Stimulated activated CD4-positive, alpha-beta T cell treated with anti-CD3 and anti-CD28 coated beads, TNF-alpha, amount 100 ng/mL, for 24 hours (primary cell): ENCODE measurements around the gene PRDM2.

ENCODE experiments used
- DNase-seq, 3 experiments: peaks; one replicate each; pipeline ENCODE4 v3.0.0-alpha.2; 2020; ENCODE audit warnings: low read depth in 3 of 3

The PRDM2 gene

DNA sequence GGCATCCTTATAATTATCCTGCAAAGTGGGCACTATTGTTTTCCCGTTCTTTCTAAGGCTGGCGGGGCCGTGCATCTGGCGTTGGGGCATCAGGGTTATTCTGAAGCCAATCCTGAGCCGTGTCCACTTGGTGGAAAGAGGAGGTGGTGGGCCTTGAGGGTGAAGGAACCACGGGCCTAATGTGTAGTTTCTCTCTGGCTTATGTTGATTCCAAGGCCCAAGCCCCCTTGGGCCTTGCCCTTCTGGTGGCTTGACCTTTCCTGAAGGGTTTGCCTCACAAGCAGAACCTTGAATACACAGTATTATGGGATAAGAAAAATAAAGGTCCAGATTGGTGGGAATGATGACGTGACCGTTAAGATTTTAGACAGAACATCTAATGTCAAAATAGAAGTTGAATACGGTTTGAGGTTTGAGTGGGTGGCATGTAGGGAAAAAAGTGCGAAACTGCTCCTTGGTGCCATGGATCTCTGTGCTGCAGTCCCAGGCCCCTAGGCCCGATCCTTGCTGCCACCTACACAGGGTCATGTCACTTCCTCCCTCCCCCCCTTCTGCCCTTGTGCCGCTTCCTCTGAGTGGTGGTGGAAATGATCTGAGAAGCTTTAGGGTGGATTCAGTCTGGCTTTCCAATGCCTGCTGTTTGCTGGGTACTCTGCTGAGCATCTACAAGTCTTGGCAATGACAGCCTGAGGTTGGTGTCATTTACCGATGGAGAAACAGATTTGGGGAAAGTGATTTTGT, 90.5 kb downstream of the PRDM2 start:
- DNase-seq: no peak

DNA sequence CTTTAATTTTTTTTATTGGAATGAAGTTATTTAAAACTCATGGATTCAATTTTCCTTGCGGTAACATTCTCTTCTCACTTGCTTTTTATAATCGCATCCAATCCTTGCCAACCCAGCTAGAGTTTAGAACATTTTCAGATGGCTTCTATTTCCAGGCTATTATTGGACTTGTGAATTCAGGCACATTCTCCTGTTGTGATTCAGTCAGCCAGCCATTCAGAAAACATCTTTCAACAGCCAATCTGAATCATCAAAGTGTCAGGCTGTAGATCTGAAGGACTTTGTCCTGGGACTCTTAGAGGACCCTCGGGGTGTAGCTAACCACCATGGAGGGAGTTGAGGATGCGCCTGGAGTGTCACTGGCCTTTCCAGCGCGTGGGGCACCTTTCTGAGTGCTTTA, 92.4 kb downstream of the PRDM2 start:
- DNase-seq: no peak

DNA sequence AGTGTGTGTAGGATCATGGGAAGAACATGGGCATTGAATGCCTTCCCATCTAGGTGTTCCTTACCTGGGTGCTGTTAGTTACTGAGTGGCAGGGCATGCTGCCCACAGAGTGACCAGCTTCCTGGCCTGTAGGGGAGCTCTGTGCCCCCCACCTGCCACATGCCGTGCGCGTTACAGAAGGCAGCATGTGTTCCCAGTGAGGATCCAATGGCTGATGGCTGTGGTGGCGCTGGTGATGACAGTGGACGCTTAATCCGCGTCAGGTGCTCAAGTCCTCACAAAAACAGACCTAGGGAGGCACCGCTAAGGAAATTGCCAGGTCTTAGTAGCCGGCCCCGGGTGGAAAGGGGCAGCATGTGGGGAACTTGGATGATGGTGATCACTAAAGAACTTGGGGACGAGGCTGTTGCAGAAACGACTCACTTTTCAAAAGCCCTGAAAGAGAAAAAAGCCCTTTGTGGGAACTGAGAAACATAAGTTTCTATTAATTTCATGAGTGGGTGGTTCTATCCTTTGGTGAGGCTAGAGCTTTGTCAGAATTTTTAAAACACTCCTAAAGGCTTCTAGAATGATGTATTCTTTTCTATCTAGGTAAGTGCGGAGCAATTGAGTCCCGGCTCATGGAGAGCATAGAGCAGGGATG, 93.2 kb downstream of the PRDM2 start:
- DNase-seq: no peak

DNA sequence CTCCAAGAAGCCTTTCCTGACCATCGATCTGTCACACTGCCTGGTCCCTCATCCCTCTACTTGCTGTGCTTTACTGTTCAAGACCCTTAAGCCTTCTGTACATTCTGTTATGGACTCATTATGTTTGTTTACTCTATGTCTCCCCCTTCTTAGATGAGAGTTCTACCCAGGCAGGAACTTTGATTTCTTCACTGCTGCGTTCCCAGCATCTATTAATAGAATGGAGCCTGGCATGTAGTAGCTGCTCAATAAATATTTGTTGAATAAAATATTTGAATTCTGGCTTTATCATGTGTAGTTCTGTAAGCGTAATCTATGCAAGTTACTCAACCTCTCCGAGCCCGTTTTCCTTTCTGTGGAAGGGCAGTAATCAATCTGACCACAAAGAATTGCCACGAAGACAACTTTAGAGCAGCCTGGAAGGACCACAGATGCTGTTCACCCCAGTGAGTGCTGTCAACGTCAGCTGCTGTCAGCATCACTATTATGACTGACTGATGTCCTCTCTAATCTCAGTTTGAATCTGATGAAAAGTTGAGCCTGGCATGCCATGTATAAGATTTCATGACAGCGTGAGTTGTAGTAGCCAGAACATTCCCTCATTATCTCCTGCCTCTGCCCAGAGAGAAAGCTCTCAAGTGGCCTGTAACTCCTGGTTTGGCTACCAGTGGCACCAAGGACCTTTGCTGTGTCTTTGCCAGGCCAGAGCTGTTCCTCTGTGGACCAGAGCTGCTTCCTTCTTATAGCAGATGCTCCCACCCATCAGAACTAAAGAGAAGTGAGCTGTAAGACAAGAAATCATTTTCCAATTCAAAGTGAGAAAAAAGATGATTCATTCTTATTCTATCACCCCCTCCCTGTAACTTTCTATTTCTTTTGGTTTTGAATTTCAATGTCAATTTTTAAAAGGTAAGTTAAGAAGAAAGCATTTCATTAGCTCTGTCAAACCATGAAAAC, 94.5 kb downstream of the PRDM2 start:
- DNase-seq: no peak

DNA sequence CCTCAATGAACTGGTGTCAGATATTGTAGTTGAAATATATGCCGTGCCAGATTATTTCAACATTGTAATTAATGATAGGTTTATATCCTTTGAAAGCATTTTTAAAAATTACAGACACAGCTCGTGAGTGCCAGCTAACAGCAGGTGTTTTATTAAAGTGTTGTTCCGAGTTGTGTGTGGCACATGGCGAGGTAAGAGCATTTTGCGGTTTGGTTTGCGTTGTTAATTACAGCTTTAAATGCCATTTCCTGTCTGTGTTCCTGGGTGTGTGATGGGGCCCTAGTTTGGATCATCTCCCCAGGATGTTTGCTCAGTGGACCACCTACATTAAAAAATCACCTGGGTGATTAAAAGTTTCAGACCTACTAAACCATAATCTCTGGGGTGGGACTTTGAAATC, 97.4 kb downstream of the PRDM2 start:
- DNase-seq: no peak

DNA sequence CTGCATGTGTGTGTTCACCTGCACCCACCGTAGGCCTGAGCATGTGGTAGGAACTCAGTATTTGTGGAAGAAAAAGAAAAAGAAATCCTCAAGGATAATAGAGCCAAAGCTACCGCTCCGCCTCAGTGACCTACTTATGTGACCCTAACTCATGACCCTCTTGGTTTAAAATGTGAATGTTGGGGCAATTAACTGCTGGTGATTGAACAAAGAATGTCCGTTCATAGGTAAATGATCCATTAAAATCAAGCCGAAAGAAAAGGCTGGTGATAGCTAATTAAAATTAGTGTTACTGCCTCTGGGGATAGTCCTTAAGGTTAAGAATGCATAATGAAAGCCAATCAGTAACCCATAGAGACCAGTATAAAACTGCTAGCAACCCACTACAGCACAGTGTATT, 98.1 kb downstream of the PRDM2 start:
- DNase-seq: no peak

DNA sequence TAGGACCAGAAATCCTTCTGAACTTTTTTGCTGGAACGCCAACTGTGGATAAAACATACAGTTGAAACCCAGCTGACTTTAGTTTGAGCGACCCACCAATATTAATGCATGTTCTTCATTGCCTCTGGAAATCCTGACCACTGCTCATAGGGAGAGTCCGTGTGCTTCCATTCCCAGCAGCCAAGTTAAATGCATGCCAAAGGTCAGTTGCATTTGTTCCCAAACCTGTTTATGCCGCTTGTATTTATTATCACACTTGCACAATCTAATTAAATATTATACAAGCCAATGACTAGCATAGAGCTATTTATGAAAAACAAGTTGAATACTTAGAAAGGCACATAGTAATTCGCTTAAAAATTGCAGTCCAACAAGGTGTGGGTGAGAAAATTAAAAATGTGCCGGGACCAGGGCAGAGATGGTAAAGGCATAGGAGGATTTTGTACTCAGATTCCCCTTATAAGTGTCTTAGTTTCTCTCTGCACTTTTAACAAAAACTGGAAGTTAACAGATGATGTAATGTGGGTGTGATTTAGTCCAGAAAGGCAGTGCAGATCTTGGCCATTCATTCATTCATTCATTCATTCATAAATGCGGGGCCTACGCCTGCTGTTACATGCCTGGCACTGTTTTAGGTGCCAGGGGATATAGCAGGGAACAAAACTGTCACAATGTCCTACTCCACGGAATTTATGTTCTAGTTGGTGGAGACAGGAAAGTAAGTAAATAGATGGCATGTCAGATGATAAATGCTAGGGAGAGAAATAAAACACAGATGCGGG, 99.7 kb downstream of the PRDM2 start:
- no peak for DNase-seq

DNA sequence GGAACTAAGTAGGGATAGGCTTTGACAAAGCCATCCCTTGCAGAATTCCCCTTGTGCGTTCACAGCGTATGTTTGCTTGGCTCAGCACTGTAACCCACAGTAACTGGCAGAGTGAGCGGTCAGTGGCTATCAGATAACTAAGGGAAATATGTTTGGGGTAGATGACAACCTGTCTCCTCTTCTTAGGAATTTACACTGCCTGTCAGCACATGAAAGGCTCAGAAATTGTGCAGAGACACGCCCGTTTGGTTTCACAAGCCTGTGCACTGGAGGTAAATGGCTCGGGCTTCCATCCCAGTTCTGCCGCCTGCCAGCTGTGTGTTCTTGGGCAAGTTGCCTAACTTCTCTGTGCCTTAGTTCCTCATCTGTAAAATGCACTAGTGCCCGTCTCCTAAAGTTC, 101.2 kb downstream of the PRDM2 start:
- no peak for DNase-seq

DNA sequence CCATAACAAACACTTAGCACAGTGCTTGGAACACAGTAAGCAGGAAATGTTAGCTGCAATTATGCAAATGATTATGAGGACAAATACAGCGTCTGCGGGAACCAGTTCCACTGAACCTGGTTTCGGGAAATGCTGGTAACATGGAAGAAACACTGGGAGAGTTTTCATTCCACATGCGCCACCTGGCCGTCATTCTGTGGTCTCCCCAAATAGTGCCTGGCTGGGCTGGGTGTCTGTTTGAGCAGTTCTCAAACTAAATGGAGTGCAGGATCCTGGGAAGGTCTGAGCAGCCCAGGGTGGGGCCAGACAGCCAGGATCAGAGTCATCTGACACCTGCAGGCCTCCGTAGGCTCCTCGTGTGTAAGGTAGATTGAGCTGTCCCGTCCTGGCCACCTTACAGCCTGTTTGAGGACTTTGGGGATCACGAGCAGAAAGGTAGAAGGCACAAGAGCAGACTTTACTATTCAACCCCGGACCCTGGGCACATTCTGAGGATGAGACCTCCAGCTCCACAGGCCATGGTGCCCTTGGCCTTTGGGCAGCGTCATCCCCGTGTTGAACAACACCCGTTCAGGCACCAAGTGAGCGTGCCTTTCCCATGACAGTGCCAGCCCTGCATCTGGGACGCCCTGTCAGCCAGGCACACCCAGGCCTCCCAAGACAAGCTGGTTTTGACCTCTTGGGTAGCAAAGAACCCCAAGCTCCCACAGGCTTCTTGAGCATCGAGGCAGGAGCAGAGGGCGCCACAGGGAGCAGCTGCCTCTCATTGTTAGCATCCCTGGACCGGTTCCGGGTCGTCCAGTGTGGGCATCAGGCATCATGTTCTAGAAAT, 101.9 kb downstream of the PRDM2 start:
- DNase-seq: no peak

DNA sequence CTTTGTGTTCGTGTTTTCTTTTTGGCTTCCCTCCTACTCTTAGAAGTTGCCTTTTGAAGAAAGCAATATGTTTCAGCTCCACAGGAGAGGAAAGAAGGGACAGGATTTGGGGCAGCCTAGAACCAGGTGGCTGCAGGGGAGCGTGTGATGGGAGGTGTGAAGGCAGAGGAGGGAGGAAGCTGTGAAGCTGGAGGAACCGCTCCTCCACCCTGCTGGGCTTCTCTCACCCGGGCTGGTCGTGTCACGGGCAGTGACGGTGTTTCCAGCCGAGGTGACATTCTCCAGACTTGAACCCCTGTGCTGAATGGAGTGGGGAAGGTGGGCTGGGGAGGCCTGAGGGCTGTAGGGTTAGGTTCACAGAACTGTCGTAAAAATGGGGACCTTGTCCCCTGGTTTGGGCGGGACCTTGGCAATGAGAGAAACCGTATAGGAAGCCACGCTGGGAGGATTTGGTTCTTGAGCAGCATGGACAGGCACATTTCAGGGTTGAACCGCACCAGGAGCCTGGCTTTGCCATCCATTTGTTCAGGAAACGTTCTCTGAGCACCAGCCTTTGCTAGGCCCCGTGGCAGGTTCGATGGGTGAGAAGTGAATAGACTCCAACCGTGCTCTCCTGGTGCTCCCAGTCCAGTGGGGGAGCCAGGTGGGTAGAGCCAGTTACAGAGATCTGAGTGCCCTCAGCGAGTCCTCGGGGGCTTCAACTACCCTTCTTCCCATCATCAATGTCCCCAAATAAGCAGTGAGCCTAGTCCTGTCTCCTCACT, 103.0 kb downstream of the PRDM2 start:
- no peak for DNase-seq

DNA sequence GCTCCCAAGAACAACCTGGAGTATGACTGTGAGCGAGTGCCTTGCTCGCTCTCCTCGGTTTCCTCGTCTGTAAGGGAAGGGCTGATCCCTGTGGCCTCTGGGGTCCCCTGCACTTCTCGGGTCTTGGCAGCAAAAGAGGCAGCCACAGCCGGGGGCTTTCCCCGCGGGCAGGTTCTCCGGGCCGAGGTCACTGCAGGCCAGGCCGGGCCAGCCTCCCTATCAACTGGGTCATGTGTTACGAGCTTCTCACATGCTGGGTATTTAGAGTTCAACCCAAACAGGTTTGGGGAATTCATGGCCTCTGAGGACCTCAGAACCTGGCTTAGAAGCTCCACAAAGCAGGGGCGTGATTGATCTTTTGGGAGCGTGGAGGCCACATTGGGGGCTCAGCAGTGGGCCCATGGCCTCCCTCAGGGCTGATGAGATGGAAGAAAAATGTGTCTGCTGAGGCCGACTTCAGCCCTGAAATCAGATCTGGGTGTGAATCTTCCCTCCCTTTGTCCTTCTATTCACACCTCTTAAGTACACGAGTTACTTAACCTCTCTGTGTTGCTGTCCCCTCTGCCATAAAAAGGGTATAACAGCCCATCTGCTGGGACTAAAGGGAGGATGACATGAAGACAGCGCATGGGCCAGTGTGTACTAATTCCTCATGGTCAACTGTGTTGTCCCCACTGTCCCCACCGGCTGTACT, 103.7 kb downstream of the PRDM2 start:
- DNase-seq: no peak

DNA sequence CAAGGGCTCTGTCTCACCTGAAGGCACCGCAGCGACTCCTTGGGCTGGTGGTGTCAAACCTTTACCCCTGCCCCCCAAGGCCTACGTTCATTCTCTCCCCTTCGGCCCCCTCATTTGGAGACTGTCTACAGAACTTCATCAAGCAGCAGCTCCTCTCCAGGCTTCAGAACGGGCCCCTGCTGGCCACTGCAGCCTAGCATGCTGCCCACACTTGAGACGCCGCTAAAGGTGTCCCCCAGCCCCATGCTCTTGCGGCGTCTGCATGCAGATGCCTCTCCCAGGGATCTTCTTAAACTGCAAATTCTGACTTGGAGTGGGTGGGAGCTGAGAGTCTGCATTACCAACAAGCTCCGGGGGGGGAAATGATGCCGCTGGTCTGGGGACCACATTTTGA, 104.2 kb downstream of the PRDM2 start:
- DNase-seq: no peak

DNA sequence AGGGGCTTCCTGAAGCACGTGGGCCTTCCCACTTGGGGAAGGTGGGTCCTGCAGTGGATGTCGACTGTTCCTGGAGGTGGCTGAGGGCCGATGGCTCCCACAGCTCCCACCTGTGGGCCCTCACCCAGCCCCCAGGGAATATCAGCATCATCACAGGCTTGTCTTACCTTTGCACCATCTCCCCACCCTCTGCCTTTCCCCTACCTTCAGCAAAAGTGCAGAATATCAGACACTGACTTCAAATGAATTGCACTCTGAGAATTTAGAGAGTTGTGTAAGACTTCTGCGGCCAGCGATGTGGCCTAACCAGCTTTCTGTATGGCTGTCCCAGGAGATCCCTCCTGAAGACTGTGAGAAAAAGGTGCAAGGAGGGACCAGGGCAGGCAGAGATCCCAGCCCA, 105.4 kb downstream of the PRDM2 start:
- no peak for DNase-seq

DNA sequence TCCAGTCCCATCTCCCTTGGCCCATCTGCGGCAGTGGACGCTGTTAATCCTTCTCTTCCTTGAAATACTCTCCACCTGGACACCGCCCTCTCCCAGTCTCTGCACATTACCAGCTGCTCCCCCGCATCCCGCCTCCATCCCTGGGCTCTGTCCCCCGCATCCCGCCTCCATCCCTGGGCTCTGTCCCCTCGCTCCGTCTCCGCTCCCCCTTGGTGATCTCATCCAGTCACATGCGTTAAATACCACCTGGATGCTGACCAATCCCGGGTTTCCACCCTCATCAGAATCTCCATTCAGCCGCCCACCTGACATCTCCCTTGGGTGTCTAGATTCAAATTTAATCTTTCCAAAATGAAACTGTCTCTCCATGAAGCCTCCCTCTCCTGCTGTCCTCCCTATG, 106.1 kb downstream of the PRDM2 start:
- no peak for DNase-seq

DNA sequence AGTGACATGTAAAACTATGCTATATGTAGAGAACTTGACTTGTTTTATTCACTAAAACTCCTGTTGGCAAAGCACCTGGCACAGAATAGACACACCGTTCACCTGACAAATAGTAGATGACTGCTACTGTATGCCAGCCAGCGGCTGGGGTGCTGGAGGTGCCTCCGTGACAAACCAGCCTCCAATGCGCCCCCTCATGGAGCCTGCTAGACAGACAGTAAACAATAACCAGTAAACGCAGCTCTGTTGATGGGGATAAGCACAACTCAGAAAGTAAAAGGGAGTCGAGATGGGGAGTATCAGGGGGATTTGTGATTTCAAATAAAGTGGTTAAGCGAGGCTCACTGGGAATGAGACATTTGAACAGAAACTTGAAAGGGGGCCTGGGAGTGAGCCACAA, 107.2 kb downstream of the PRDM2 start:
- DNase-seq: no peak

DNA sequence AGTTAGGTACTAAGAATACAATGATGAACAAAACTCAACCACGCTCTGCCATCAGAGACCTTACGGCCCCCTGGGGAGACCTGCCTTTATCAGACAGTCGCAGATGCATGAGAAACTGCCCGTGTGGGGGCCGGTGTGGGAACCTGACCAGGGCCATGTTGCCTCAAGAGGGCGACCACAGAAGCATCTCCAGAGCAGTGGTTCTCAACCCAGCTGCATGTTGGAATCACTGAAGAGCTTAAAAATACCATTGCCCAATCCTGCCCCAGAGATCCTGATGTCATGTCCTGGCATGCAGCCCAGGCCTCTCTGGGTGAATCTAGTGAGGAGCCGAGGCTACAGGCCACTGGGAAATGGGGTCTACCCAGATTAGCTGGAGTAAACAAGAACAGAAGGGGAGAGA, 108.7 kb downstream of the PRDM2 start:
- no peak for DNase-seq

DNA sequence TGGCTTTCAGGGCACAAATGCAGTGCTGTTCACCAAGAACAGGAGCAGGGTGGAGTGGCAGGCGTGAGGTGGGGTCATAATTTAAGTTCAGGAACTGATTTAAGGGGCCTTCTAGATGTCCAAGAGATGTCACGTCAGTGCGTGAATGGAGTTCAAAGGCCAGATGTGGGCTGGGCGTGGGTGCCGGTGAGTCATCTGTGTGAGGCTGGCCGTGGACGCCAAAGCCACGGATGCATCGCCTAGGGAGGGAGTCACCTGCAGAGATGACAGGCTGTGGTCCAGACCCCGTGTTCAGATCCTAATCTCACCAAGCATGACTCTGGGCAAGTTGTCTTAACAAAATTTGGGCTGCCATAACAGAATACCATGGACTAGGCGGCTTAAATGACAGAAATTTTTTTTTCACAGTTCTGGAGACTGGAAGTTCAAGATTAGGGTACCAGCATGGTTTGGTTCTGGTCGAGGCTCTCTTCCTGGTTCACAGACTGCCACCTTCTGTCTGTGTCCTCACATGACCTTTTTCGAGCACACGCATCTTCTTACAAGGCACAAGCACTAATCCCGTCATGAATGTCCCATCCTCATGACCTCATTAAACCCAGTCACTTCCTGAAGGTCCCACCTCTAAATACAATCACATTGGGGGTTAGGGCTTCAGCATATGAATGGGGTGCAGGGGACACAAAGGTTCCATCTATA, 109.6 kb downstream of the PRDM2 start:
- no peak for DNase-seq

DNA sequence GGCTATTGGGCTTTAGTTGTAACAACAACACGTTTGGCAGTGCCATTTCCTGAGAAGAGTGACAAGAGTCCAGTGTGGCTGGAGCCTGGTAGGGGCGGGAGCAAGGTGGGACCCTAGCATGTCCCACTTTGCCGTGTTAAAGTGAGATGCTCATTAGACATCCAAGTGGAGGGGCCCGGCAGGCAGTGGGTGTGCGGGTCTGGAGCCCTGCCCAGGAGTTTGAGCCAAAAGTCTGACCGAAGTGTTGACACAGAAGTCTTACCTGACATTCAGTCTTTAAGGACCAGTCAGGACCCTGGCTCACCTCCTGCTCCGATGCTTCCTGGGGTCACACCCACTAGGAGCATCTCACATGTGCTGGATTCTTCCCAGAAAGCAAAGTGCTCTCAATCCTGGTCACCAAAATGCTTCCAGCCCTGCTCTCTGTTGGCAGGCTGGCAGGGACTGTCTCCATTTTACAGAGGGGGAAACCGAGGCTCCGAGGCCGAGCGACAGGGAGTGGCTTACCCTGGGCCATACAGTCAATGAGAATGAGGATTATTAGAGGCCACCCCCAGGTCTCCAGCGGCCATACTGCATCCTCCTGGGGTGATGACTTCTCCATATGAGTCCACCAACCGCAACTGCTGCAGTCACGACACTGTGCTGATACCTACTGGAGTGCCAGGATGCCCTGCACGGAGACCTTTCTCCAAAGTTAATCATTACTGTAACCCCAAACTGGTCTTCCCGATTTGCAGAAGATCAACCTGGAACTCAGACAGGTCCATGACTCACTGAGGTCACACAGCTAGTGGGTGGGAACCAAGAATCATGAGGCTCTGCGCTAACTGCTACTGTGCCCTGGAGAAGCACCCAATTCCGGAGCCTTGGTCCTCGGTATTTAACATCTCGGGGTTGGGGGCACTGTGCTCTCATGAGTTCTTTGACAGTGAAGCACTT, 112.7 kb downstream of the PRDM2 start:
- no peak for DNase-seq
